ENCODE data around the gene TRPC5OS.

GRCh38 chrX:111877681-111878080 lies 1.7 kb downstream of the TRPC5OS start:
- TF ChIP-seq, protein P1, sequence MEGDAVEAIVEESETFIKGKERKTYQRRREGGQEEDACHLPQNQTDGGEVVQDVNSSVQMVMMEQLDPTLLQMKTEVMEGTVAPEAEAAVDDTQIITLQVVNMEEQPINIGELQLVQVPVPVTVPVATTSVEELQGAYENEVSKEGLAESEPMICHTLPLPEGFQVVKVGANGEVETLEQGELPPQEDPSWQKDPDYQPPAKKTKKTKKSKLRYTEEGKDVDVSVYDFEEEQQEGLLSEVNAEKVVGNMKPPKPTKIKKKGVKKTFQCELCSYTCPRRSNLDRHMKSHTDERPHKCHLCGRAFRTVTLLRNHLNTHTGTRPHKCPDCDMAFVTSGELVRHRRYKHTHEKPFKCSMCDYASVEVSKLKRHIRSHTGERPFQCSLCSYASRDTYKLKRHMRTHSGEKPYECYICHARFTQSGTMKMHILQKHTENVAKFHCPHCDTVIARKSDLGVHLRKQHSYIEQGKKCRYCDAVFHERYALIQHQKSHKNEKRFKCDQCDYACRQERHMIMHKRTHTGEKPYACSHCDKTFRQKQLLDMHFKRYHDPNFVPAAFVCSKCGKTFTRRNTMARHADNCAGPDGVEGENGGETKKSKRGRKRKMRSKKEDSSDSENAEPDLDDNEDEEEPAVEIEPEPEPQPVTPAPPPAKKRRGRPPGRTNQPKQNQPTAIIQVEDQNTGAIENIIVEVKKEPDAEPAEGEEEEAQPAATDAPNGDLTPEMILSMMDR (IDR thresholded peaks at IDR 0.05; ENCODE audit: borderline replicate concordance, extremely low read depth, low read length, poor library complexity, severe bottlenecking): no peak
- no peak for TF ChIP-seq EZH2 (IDR thresholded peaks at IDR 0.05; ENCODE audit: borderline replicate concordance, low read depth, low read length, severe bottlenecking)

All from DND-41 (cell line).